ENCODE results near the gene GOSR1.
"Not testable (repeated sequence)": the region's sequence is repeated elsewhere in the genome, so short reads cannot be mapped to it uniquely, and the experiment has no call there.

GRCh38 chr17:30575648-30576325, 98.6 kb downstream of the GOSR1 start:
- TF ChIP-seq POLR2AphosphoS5 (IDR thresholded peaks at IDR 0.05; ENCODE audit: low read depth, low read length); POLR2A (IDR thresholded peaks at IDR 0.05; ENCODE audit: low read depth, low read length); PAX5 (IDR thresholded peaks at IDR 0.05; ENCODE audit: insufficient read depth, low read length, severe bottlenecking): not testable (repeated sequence)
